Measurements from ENCODE around the gene TMEM232.

The TMEM232 gene

GRCh38 chr5:110727025-110727314, 499 bp upstream of the TMEM232 start:
- TF ChIP-seq CTCF (IDR thresholded peaks at IDR 0.05; ENCODE audit: low read depth, low read length), result peak; percentile 30
- Histone ChIP-seq H3K9me3 (no peaks in the 10 kb centered on the region), H3K27me3 (no peaks in the 10 kb centered on the region; the same call in 1 of the 2 replicates), H3K36me3 (no peaks in the 10 kb centered on the region), H3K4me1 (no peaks in the 10 kb centered on the region), H3K4me3 (ENCODE audit: low read depth, low read length) (peak overlapping the region; percentile 84)
- no peak for DNase-seq

GRCh38 chr5:110718311-110718710, 8.2 kb downstream of the TMEM232 start:
- no peaks in the 10 kb centered on the region for H3K9me3 ChIP-seq
- no peaks in the 10 kb centered on the region for H3K4me1 ChIP-seq
- H3K36me3 ChIP-seq, result no peaks in the 10 kb centered on the region
- H3K27me3 ChIP-seq, result no peaks in the 10 kb centered on the region
- TF ChIP-seq CTCF (IDR thresholded peaks at IDR 0.05; ENCODE audit: low read depth, low read length), result no peak
- no peak for DNase-seq
- no peak overlapping the region for H3K4me3 ChIP-seq (ENCODE audit: low read depth, low read length)

GRCh38 chr5:110716247-110717245, 9.9 kb downstream of the TMEM232 start:
- no peaks in the 10 kb centered on the region for H3K9me3 ChIP-seq
- peak; percentile 54 for TF ChIP-seq CTCF (IDR thresholded peaks at IDR 0.05; ENCODE audit: low read depth, low read length)
- no peaks in the 10 kb centered on the region for H3K4me1 ChIP-seq
- H3K27me3 ChIP-seq, result no peaks in the 10 kb centered on the region
- H3K36me3 ChIP-seq, result no peaks in the 10 kb centered on the region
- H3K4me3 ChIP-seq (ENCODE audit: low read depth, low read length), result no peak overlapping the region
- no peak for DNase-seq

- peaks cover 6% of the 10 kb centered on the region; the same call in 1 of the 2 replicates for H3K27me3 ChIP-seq
- DNase-seq, result no peak
- H3K4me1 ChIP-seq, result no peaks in the 10 kb centered on the region
- TF ChIP-seq CTCF (IDR thresholded peaks at IDR 0.05; ENCODE audit: low read depth, low read length), result no peak
- no peak overlapping the region for H3K4me3 ChIP-seq (ENCODE audit: low read depth, low read length)
- no peaks in the 10 kb centered on the region for H3K36me3 ChIP-seq
- H3K9me3 ChIP-seq, result no peaks in the 10 kb centered on the region
These were observed 19.1 kb downstream of the TMEM232 start for GRCh38 chr5:110707260-110707844.

- no peak for TF ChIP-seq CTCF (IDR thresholded peaks at IDR 0.05; ENCODE audit: low read depth, low read length)
- Histone ChIP-seq H3K27me3 (peaks cover 6% of the 10 kb centered on the region; the same call in 1 of the 2 replicates), H3K36me3 (no peaks in the 10 kb centered on the region), H3K4me3 (ENCODE audit: low read depth, low read length) (no peak overlapping the region), H3K4me1 (no peaks in the 10 kb centered on the region), H3K9me3 (no peaks in the 10 kb centered on the region)
- DNase-seq, result no peak
These were observed 21.1 kb downstream of the TMEM232 start for GRCh38 chr5:110705349-110705748.

- Histone ChIP-seq H3K36me3 (no peaks in the 10 kb centered on the region), H3K4me1 (no peaks in the 10 kb centered on the region), H3K4me3 (ENCODE audit: low read depth, low read length) (no peak overlapping the region), H3K27me3 (peaks cover 10% of the 10 kb centered on the region; the same call in 1 of the 2 replicates), H3K9me3 (no peaks in the 10 kb centered on the region)
- no peak for TF ChIP-seq CTCF (IDR thresholded peaks at IDR 0.05; ENCODE audit: low read depth, low read length)
- DNase-seq, result no peak
These were observed 23.0 kb downstream of the TMEM232 start for GRCh38 chr5:110703481-110703880.

Measured in BE2C (cell line).